ENCODE data around the gene MEG3. TPM values are rescaled to one million over a fixed set of nuclear protein-coding genes. Genes with fewer than 3 reads are reported as not detected.

Gene MEG3
- total and polyA plus RNA-seq, 2 experiments from 2014 or later = not detected

DNA sequence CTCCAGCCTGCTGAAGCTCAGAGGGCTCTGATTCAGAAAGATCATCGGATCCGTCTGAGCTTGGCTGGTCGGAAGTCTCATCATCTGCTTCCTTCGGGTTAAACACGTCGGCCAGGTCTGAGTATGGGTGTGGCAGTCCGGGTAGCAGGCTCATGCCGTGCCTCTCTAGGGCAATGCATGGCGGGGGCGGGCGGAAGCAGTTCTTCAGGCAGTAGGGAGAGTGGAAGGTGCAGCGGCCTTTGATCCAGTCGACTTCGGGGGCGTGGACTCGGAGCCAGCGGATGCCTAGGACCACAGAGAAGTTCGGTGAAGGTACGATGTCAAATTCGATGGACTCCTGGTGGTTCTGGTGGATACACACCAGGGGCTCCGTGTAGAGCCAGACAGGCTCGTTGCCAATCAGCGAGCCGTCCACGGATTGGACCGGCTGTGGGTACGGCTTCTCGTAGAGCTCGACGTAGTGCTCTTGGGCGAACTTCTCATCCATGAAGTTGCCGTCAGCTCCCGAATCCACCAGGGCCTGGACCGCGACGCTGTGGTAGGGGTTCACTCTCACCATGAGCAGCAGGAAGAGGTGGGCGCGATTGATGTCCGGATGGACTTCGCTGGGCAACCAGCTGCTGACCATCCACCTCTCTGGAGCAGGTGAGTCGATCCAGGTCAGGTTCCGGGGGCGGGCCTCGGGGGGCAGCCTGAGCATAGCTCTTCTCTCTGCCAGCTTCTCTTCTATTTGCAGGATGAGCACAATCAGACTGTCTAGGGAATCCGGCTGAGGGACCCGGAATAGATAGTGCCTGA lies 57.3 kb downstream of the MEG3 start:
- Histone ChIP-seq H3K27ac (no peak overlapping the region), H3K4me3 (no peak overlapping the region), H3K9me3 (ENCODE audit: low read depth) (no peaks in the 10 kb centered on the region), H3K36me3 (no peaks in the 10 kb centered on the region), H3K27me3 (no peaks in the 10 kb centered on the region), H3K4me1 (ENCODE audit: low read depth) (no peaks in the 10 kb centered on the region)
- TF ChIP-seq, protein P1, sequence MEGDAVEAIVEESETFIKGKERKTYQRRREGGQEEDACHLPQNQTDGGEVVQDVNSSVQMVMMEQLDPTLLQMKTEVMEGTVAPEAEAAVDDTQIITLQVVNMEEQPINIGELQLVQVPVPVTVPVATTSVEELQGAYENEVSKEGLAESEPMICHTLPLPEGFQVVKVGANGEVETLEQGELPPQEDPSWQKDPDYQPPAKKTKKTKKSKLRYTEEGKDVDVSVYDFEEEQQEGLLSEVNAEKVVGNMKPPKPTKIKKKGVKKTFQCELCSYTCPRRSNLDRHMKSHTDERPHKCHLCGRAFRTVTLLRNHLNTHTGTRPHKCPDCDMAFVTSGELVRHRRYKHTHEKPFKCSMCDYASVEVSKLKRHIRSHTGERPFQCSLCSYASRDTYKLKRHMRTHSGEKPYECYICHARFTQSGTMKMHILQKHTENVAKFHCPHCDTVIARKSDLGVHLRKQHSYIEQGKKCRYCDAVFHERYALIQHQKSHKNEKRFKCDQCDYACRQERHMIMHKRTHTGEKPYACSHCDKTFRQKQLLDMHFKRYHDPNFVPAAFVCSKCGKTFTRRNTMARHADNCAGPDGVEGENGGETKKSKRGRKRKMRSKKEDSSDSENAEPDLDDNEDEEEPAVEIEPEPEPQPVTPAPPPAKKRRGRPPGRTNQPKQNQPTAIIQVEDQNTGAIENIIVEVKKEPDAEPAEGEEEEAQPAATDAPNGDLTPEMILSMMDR (IDR thresholded peaks at IDR 0.05; ENCODE audit: low read depth, low read length) = no peak
- no peak for DNase-seq (ENCODE audit: low read depth in 1 of 2, low spot score in 1 of 2)

DNA sequence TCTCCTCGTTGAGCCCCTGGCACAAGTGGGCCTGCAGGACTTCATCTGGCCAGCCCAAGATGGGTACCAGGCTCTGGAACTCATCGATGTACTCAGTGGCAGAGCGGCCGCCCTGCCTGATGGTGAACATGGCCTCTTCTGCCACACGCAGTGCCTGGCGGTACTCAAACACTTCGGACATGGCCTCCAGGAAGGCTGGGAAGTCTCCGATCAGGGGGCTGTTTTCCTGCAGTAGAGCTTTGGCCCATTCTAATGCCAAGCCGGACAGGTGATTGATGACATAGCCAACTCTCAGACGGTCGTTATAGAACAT lies 57.8 kb downstream of the MEG3 start:
- H3K27me3 ChIP-seq = no peaks in the 10 kb centered on the region
- H3K9me3 ChIP-seq (ENCODE audit: low read depth) = no peaks in the 10 kb centered on the region
- TF ChIP-seq, protein P1 (IDR thresholded peaks at IDR 0.05; ENCODE audit: low read depth, low read length) = no peak
- DNase-seq (ENCODE audit: low read depth in 1 of 2, low spot score in 1 of 2) = no peak
- no peaks in the 10 kb centered on the region for H3K36me3 ChIP-seq
- H3K4me3 ChIP-seq = no peak overlapping the region
- no peak overlapping the region for H3K27ac ChIP-seq
- no peaks in the 10 kb centered on the region for H3K4me1 ChIP-seq (ENCODE audit: low read depth)

- Histone ChIP-seq H3K27me3 (no peaks in the 10 kb centered on the region), H3K4me1 (ENCODE audit: low read depth) (no peaks in the 10 kb centered on the region), H3K9me3 (ENCODE audit: low read depth) (no peaks in the 10 kb centered on the region), H3K27ac (no peak overlapping the region), H3K36me3 (no peaks in the 10 kb centered on the region), H3K4me3 (no peak overlapping the region)
- TF ChIP-seq, protein P1 (IDR thresholded peaks at IDR 0.05; ENCODE audit: low read depth, low read length) = no peak
- no peak for DNase-seq (ENCODE audit: low read depth in 1 of 2, low spot score in 1 of 2)
Observed at GRCh38 chr14:100884456-100884855, 58.5 kb downstream of the MEG3 start.

DNA sequence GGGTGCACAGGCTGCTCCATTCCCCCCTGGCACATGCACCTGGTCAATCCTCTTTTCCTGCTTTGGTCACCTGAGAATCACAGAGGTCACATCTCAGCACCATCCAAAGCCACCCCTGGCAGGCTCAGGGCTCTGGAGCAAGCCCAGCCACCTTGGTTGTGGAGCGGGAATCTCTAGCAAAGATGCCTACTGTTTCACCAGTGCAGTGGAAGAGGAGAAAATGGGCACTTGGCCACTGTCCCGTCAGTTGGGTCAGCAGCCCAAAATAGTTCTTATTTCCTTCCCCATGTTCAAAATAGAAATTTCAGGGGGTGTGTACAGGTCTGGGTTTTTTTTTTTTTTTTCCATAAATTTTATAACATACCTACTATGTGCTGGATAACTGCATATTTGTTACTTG lies 59.3 kb downstream of the MEG3 start:
- H3K4me3 ChIP-seq = no peak overlapping the region
- DNase-seq (ENCODE audit: low read depth in 1 of 2, low spot score in 1 of 2) = no peak
- no peak overlapping the region for H3K27ac ChIP-seq
- no peaks in the 10 kb centered on the region for H3K4me1 ChIP-seq (ENCODE audit: low read depth)
- no peaks in the 10 kb centered on the region for H3K27me3 ChIP-seq
- TF ChIP-seq, protein P1 (IDR thresholded peaks at IDR 0.05; ENCODE audit: low read depth, low read length) = no peak
- H3K9me3 ChIP-seq (ENCODE audit: low read depth) = no peaks in the 10 kb centered on the region
- no peaks in the 10 kb centered on the region for H3K36me3 ChIP-seq

DNA sequence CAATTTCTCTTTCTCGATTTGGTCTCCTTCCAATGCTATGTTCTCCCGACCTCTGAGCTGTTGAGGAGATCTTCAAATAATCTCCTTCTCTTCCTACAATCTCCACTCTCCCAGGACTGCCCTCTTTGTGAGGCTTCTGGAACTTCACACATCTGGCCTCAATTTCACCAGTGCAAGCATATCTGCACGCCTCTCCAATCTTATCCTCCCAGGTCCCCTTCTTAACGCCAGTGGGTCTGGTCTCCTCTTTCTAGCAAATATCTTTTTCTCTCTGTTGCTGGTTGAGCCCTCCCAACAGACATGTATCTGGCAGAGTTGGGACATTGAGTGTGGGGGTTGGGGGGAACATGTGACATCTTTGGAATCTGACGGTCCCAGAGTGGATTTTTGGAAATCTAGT lies 59.7 kb downstream of the MEG3 start:
- no peak overlapping the region for H3K4me3 ChIP-seq
- H3K9me3 ChIP-seq (ENCODE audit: low read depth) = no peaks in the 10 kb centered on the region
- H3K27ac ChIP-seq = no peak overlapping the region
- peak in 1 of 2 donors; percentile 26 for DNase-seq (ENCODE audit: low read depth in 1 of 2, low spot score in 1 of 2)
- H3K36me3 ChIP-seq = no peaks in the 10 kb centered on the region
- H3K27me3 ChIP-seq = no peaks in the 10 kb centered on the region
- H3K4me1 ChIP-seq (ENCODE audit: low read depth) = no peaks in the 10 kb centered on the region
- TF ChIP-seq, protein P1 (IDR thresholded peaks at IDR 0.05; ENCODE audit: low read depth, low read length) = no peak

All from cardiac muscle cell (in vitro differentiated cells and primary cell).